Heart right ventricle (tissue), 16 donors: Measurements from ENCODE around the gene RNASE13. TPM values are rescaled to one million over a fixed set of nuclear protein-coding genes. Genes with fewer than 3 reads are reported as not detected.

ENCODE experiments used
- ATAC-seq, 8 donors: fragments of 200-7000 bp; cut with Tn5 transposase; one replicate each; pipeline ENCODE4 v1.9.1; 2020; ENCODE audit warnings: mild to moderate bottlenecking in 8 of 8, moderate library complexity in 8 of 8, moderate number of reproducible peaks in 1 of 8
- DNase-seq, 2 donors: peaks; one replicate each; pipeline ENCODE4 v3.0.0-alpha.2; 2020
- H3K27ac ChIP-seq, 10 donors: fragments of 200-600 bp; sonication (generic) in 2 of 10; one replicate each; pipeline versions ENCODE4 v1.5.0 to v1.8.0; 2020 to 2022; ENCODE audit warnings: mild to moderate bottlenecking in 3 of 10
- H3K27me3 ChIP-seq, 7 donors: fragments of 200-600 bp; one replicate each; pipeline ENCODE4 v1.8.0; 2021 to 2022; ENCODE audit warnings: mild to moderate bottlenecking in 2 of 7
- H3K36me3 ChIP-seq, 9 donors: fragments of 200-600 bp; sonication (generic) in 1 of 9; one replicate each; pipeline versions ENCODE4 v1.5.0 to v1.8.0; 2020 to 2022; ENCODE audit warnings: mild to moderate bottlenecking in 2 of 9
- H3K4me1 ChIP-seq, 9 donors: fragments of 200-600 bp; sonication (generic) in 1 of 9; one replicate each; pipeline versions ENCODE4 v1.5.0 to v1.8.0; 2020 to 2022; ENCODE audit warnings: mild to moderate bottlenecking in 4 of 9
- H3K4me3 ChIP-seq, 10 donors: fragments of 200-600 bp; sonication (generic) in 2 of 10; one replicate each; pipeline versions ENCODE4 v1.5.0 to v1.8.0; 2020 to 2022; ENCODE audit warnings: mild to moderate bottlenecking in 7 of 10, moderate library complexity in 2 of 10
- H3K9me3 ChIP-seq, 11 donors: fragments of 200-600 bp in 10 of 11; sonication (generic) in 2 of 11; one replicate each; pipeline versions ENCODE4 v1.5.0 to v1.8.0; 2013 to 2022; ENCODE audit warnings: mild to moderate bottlenecking in 2 of 11, control low read depth in 1 of 11, moderate library complexity in 1 of 11
- WGBS, 2 donors: extraction: QIAGEN DNeasy Blood & Tissue Kit; methylation state at CpG; one replicate each; pipeline ENCODE4 v1.1.7; 2013; ENCODE audit warnings: inconsistent platforms in 1 of 2; 5-methylcytosine and 5-hydroxymethylcytosine counted together
- intact Hi-C, 10 donors: fragments of 100-400 bp; cut with DNase I; formaldehyde crosslinking; loops; one replicate each; pipeline versions ENCODE4 v1.11.1 to v1.14.2; 2022
- polyA plus RNA-seq, 2 donors: library from polyadenylated mRNA; stranded (reverse); fragments of 200-250 nt; gene quantifications; one replicate each; pipeline ENCODE4 v1.2.3, GENCODE V29; 2013
- total RNA-seq, 10 donors: library from RNA; stranded (reverse); fragmentation: NEBNext Ultra II Directional in 3 of 10; extraction: Animal tissue kit (Norgen Biotek cat#: 25700) in 3 of 10; gene quantifications; one replicate each; pipeline versions ENCODE4 v1.2.1 to v1.2.4, GENCODE V29; 2021 to 2023
- TF ChIP-seq, protein P1 (sequence below), 9 donors: fragments of 200-600 bp; sonication (generic) in 2 of 9; IDR thresholded peaks; one replicate each; pipeline versions ENCODE4 v1.5.0 to v1.8.0; 2021 to 2022; ENCODE audit warnings: antibody characterized with exemption in 9 of 9, mild to moderate bottlenecking in 5 of 9, moderate library complexity in 1 of 9
- donor health status: Arrhythmogenic right ventricular cardiomyopathy.
- donor health status: ischemic (EF 13 %, LVEDD 7.1; RV severe dilation, severe dysfunction).
- donor health status: healthy with polysubstance abuse.
- donor health status: DM: no; HTN: yes; CAD: no.
- donor health status: DM: no; HTN: no; CAD: no.
- donor health status: ischemic (EF 25% LVEDD 6.9; RV normal size, moderate dysfunction).
- donor health status: ischemic (EF 25% LVEDD 5.7; RV mildly dilated, moderate dysfunction).
- donor health status: healthy.
- donor health status: DM: yes; HTN: yes; CAD: no.
- donor health status: Ischemic cardiomyopathy.
- donor health status: ischemic (EF 35%, LVEDD 5.7; RV mildly dilated, moderate dysfunction).
- donor health status: nonischemic (EF 11% LVEDD 7.7; RV severe dilation, severe dysfunction).
- donor health status: DM: yes; HTN: yes; CAD: no.
- donor health status: PGD.
- donor health status: ischemic (EF 29% LVEDD 5.4; RV normal size, mild dysfunction).
- donor health status: nonischemic (EF 23%, LVEDD 6.1; RV moderate dilation, normal function).

Gene RNASE13
- total and polyA plus RNA-seq, 12 donors = not detected

DNA sequence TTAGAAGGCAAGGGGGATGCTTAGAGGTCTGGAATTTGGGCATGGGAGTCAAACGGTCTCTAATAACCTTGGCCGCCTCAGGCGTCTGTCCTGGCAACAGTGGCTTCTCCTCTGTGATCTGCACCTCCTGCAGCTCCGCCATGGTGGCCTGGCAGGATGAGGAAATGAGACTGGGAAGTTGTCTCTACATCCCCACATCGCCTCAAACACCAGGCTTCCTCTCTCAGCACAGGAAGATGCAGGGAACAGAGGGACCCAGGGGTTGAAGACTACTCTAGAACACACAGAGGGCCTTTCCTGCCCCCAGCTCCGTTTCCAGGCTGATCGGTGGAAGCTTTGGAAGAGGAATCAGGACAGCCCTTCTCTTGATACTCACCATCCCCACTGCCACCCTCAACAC, 11.4 kb downstream of the RNASE13 start:
- ATAC-seq (peak in 2 of 8 donors; percentile 2 to 3), DNase-seq (peak in 1 of 2 donors; percentile 41)
- Histone ChIP-seq H3K4me3 (peak overlapping the region; percentile 59 to 98 (median 82)), H3K36me3 (peaks cover 0 to 45% (median 26%) of the 10 kb centered on the region in 9 donors), H3K27me3 (peaks cover 0 to 23% (median 0%) of the 10 kb centered on the region in 7 donors), H3K9me3 (no peaks in the 10 kb centered on the region), H3K4me1 (peaks cover 14 to 59% (median 36%) of the 10 kb centered on the region in 9 donors), H3K27ac (peak overlapping the region; percentile 86 to 100 (median 98))
- WGBS, 2 donors = 13 to 18% methylated on average over 7 of the region's 7 CpGs
- TF ChIP-seq, protein P1, sequence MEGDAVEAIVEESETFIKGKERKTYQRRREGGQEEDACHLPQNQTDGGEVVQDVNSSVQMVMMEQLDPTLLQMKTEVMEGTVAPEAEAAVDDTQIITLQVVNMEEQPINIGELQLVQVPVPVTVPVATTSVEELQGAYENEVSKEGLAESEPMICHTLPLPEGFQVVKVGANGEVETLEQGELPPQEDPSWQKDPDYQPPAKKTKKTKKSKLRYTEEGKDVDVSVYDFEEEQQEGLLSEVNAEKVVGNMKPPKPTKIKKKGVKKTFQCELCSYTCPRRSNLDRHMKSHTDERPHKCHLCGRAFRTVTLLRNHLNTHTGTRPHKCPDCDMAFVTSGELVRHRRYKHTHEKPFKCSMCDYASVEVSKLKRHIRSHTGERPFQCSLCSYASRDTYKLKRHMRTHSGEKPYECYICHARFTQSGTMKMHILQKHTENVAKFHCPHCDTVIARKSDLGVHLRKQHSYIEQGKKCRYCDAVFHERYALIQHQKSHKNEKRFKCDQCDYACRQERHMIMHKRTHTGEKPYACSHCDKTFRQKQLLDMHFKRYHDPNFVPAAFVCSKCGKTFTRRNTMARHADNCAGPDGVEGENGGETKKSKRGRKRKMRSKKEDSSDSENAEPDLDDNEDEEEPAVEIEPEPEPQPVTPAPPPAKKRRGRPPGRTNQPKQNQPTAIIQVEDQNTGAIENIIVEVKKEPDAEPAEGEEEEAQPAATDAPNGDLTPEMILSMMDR (IDR thresholded peaks at IDR 0.05) = no peak
- intact Hi-C loops = loop anchor here in 2 of 10 donors (5.0 kb wide), 2 partner anchors 64 to 79 kb away; partner anchors contain the start of gene TMEM253 (in 1 of the 2)

DNA sequence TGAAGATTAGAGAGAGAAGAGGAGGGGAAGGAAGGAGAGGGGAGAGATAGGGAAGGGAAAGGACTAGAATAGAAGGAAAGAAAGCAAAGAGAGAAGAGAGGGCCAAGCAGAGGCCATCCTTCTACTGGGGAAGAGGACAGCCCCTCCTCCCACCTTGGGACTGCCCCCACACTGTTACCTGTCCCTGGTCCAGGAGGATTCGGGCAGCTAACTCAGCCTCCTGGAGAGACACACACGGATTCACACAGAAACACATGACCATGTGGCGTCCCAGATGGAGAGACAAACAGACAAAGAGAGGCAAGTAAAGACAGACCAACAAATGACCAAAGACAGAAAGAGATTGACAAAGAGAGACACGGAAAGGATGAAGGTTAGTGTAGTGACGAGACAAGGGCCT, 11.9 kb downstream of the RNASE13 start:
- DNase-seq (no peak), ATAC-seq (no peak)
- no peaks in the 10 kb centered on the region for H3K9me3 ChIP-seq
- peak overlapping the region in 8 of 10 donors; percentile 68 to 97 (median 82) for H3K4me3 ChIP-seq
- H3K27me3 ChIP-seq = peaks cover 0 to 23% (median 0%) of the 10 kb centered on the region in 7 donors
- peaks cover 0 to 50% (median 31%) of the 10 kb centered on the region in 9 donors for H3K36me3 ChIP-seq
- 52 to 60% methylated on average over 5 of the region's 5 CpGs for WGBS, 2 donors
- TF ChIP-seq, protein P1 (IDR thresholded peaks at IDR 0.05) = no peak
- peaks cover 14 to 64% (median 36%) of the 10 kb centered on the region in 9 donors for H3K4me1 ChIP-seq
- H3K27ac ChIP-seq = peak overlapping the region in 9 of 10 donors; percentile 26 to 100 (median 98)
- intact Hi-C loops = loop anchor here in 2 of 10 donors (5.0 kb wide), 2 partner anchors 65 to 80 kb away; partner anchors contain the start of gene TMEM253 (in 1 of the 2)

DNA sequence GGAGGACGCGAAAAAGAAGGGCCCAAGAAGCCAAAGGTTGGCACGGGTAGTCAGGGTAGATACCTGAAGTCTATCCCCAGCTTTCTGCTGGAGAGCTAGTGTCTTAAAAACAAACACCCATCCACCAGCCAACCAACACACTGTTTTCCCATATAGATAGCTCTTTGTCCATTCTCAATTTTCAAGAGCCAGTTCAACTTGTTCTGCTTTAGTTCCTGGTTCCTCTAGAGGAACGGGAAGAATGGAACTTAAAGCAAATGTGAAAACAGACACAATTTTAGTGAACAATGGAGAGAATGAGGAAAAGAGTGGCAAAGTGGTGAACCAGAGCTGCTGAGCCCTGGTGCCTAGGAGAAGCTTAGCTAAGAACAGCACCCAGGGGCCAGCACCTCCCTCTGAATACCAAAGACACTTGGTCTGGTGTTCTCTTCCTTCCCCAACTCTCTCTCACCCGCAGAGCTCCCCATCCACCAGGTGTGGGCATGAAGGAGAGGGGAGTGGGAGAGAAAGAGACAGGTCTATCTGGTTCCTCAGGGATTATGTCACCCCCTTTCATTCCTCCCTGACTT, 13.5 kb downstream of the RNASE13 start:
- ATAC-seq (no peak), DNase-seq (no peak)
- intact Hi-C loops = loop anchor here in 2 of 10 donors (5.0 kb wide), 2 partner anchors 66 to 81 kb away; partner anchors contain the start of gene TMEM253 (in 1 of the 2)
- TF ChIP-seq, protein P1 (IDR thresholded peaks at IDR 0.05) = no peak
- WGBS, 2 donors = 90 to 94% methylated on average over 5 of the region's 5 CpGs
- H3K4me3 ChIP-seq = no peak overlapping the region
- H3K4me1 ChIP-seq = peaks cover 6 to 58% (median 25%) of the 10 kb centered on the region in 9 donors
- H3K9me3 ChIP-seq = no peaks in the 10 kb centered on the region
- H3K27me3 ChIP-seq = peaks cover 0 to 23% (median 0%) of the 10 kb centered on the region in 7 donors
- peaks cover 0 to 66% (median 35%) of the 10 kb centered on the region in 9 donors for H3K36me3 ChIP-seq
- peak overlapping the region in 1 of 10 donors; percentile 20 for H3K27ac ChIP-seq

DNA sequence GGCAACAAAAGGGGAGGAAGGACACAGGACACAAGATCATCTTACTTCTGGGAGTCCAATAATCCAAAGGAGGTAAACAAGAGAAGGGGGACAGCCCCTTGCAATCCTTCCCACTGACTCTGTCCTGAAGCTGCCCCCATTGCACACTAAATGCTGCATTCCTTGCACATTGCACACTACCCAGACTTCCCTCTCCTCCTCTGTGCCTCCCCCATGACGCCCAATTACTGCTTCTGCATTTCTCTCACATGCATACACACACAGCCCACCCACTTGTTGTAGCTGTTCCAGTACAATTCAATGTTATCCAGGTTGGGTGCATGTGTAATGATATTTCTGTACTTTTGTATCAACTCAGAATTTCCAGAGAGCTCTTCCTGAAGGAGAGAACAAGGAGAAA, 15.2 kb downstream of the RNASE13 start:
- Histone ChIP-seq H3K9me3 (no peaks in the 10 kb centered on the region), H3K27me3 (peaks cover 0 to 6% (median 0%) of the 10 kb centered on the region in 7 donors), H3K4me3 (no peak overlapping the region), H3K4me1 (peaks cover 5 to 65% (median 30%) of the 10 kb centered on the region in 9 donors), H3K36me3 (peaks cover 0 to 72% (median 35%) of the 10 kb centered on the region in 9 donors), H3K27ac (peak overlapping the region in 1 of 10 donors; percentile 4)
- ATAC-seq (no peak), DNase-seq (no peak)
- TF ChIP-seq, protein P1 (IDR thresholded peaks at IDR 0.05) = no peak
- WGBS, 2 donors = 64 to 81% methylated on average over 1 of the region's 1 CpG
- intact Hi-C loops = loop anchor here in 5 of 10 donors (2.0 to 5.0 kb wide), 2 partner anchors 19 to 73 kb away; no protein-coding TSS in a partner anchor
